ENCODE results near the gene HELZ2.
A peak's percentile ranks its signal among the peaks of the same experiment; 100 is the strongest.
"Not testable (repeated sequence)": the region's sequence is repeated elsewhere in the genome, so short reads cannot be mapped to it uniquely, and the experiment has no call there.

HELZ2 gene

GRCh38 chr20:63577317-63577894 lies 3.4 kb upstream of the HELZ2 start:
- DNase-seq = no peak

- no peak for DNase-seq
These were observed 2.3 kb upstream of the HELZ2 start for GRCh38 chr20:63576311-63576710.

- DNase-seq = no peak
These were observed 1.0 kb upstream of the HELZ2 start for GRCh38 chr20:63574829-63575743.

- DNase-seq = no peak
These were observed 350 bp downstream of the HELZ2 start for GRCh38 chr20:63573647-63574131.

GRCh38 chr20:63572788-63573646 lies 1.0 kb downstream of the HELZ2 start:
- DNase-seq = no peak

- DNase-seq = no peak
These were observed 1.8 kb downstream of the HELZ2 start for GRCh38 chr20:63572071-63572787.

GRCh38 chr20:63571087-63571478 lies 3.0 kb downstream of the HELZ2 start:
- not testable (repeated sequence) for DNase-seq

- no peak for DNase-seq
These were observed 3.6 kb downstream of the HELZ2 start for GRCh38 chr20:63570281-63571086.

GRCh38 chr20:63568986-63569949 lies 4.8 kb downstream of the HELZ2 start:
- no peak for DNase-seq

GRCh38 chr20:63568170-63568981 lies 5.7 kb downstream of the HELZ2 start:
- DNase-seq = no peak

GRCh38 chr20:63567386-63568169 lies 6.5 kb downstream of the HELZ2 start:
- DNase-seq = peak in 1 of 2 experiments; percentile 24

GRCh38 chr20:63567136-63567385 lies 7.0 kb downstream of the HELZ2 start:
- no peak for DNase-seq

- DNase-seq = no peak
These were observed 7.5 kb downstream of the HELZ2 start for GRCh38 chr20:63566395-63567135.

- DNase-seq = no peak
These were observed 8.2 kb downstream of the HELZ2 start for GRCh38 chr20:63565699-63566335.

GRCh38 chr20:63565021-63565698 lies 8.9 kb downstream of the HELZ2 start:
- DNase-seq = no peak

- no peak for DNase-seq
These were observed 9.8 kb downstream of the HELZ2 start for GRCh38 chr20:63564036-63564810.
